ENCODE data around the gene ADTRP. TPM values are rescaled to one million over a fixed set of nuclear protein-coding genes. Genes with fewer than 3 reads are reported as not detected.

Gene ADTRP
- polyA plus RNA-seq, 3 donors, result 1.7 to 3.1 (median 2.9) TPM

Other genes with a start within 250 kb of the ADTRP start
- gene TMEM170B, start 241.1 kb downstream of the ADTRP start, polyA plus RNA-seq (ENCODE audit: insufficient read length in 3 of 3), result 10 to 100 TPM in 1 of 3 donors, 1 to 10 TPM in 2; 8.2 to 10.5 (median 9.5) TPM
- 10 to 100 TPM; 23.2 to 25.0 (median 23.9) TPM for gene HIVEP1, start 233.5 kb upstream of the ADTRP start, polyA plus RNA-seq (ENCODE audit: insufficient read length in 3 of 3)